ENCODE results near the gene NXPE2. TPM values are rescaled to one million over a fixed set of nuclear protein-coding genes. Genes with fewer than 3 reads are reported as not detected.

NXPE2 gene
- total and polyA plus RNA-seq, 2 donors from 2014 or later = 0.22 TPM; not detected in 1

- DNase-seq (no peak), FAIRE-seq (no peak)
- intact Hi-C loops (cut with DNase I) = no loop called here
- Histone ChIP-seq H3K4me3 (ENCODE audit: low read length in 3 of 3) (no peak overlapping the region), H3K36me3 (ENCODE audit: control insufficient read depth in 2 of 3, insufficient read depth in 3 of 3, low read length in 3 of 3) (no peaks in the 10 kb centered on the region), H3K27me3 (ENCODE audit: control insufficient read depth, insufficient read depth, low read length) (no peaks in the 10 kb centered on the region), H3K9me3 (ENCODE audit: control insufficient read depth in 2 of 3, insufficient read depth in 1 of 3, low read length in 3 of 3) (peaks cover 0 to 8% (median 5%) of the 10 kb centered on the region in 3 donors), H3K4me1 (ENCODE audit: control insufficient read depth in 2 of 3, insufficient read depth in 2 of 3, low read depth in 1 of 3, low read length in 3 of 3) (no peaks in the 10 kb centered on the region), H3K27ac (ENCODE audit: low read depth in 2 of 2, low read length in 2 of 2) (no peak overlapping the region), H3K9ac (ENCODE audit: low read length in 3 of 3) (no peak overlapping the region)
- TF ChIP-seq, protein P1, sequence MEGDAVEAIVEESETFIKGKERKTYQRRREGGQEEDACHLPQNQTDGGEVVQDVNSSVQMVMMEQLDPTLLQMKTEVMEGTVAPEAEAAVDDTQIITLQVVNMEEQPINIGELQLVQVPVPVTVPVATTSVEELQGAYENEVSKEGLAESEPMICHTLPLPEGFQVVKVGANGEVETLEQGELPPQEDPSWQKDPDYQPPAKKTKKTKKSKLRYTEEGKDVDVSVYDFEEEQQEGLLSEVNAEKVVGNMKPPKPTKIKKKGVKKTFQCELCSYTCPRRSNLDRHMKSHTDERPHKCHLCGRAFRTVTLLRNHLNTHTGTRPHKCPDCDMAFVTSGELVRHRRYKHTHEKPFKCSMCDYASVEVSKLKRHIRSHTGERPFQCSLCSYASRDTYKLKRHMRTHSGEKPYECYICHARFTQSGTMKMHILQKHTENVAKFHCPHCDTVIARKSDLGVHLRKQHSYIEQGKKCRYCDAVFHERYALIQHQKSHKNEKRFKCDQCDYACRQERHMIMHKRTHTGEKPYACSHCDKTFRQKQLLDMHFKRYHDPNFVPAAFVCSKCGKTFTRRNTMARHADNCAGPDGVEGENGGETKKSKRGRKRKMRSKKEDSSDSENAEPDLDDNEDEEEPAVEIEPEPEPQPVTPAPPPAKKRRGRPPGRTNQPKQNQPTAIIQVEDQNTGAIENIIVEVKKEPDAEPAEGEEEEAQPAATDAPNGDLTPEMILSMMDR (IDR thresholded peaks at IDR 0.05; ENCODE audit: borderline replicate concordance, extremely low read depth, insufficient read depth) = no peak
Measured at GRCh38 chr11:114709960-114710359, 31.6 kb downstream of the NXPE2 start.

DNA sequence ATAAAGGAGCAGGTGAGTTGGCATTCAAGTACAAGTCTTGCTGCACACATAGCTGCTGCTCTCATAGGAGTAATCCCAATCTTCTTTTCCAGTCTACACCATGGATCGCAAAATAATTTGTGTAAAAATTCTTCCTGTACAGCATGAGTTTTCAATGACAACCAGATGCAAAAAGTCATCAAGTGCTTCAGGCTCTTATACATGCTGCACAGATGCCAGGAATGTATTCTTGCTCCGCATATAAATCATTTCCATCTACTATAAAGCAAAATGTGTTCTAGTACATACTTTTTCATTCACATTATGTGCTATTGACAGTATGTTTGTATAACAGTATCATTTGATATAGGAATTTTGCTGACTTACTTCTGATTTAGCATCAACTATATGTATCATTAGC is 35.4 kb downstream of the NXPE2 start:
- Histone ChIP-seq H3K36me3 (ENCODE audit: control insufficient read depth in 2 of 3, insufficient read depth in 3 of 3, low read length in 3 of 3) (no peaks in the 10 kb centered on the region), H3K9me3 (ENCODE audit: control insufficient read depth in 2 of 3, insufficient read depth in 1 of 3, low read length in 3 of 3) (peaks cover 0 to 8% (median 5%) of the 10 kb centered on the region in 3 donors), H3K27ac (ENCODE audit: low read depth in 2 of 2, low read length in 2 of 2) (no peak overlapping the region), H3K4me1 (ENCODE audit: control insufficient read depth in 2 of 3, insufficient read depth in 2 of 3, low read depth in 1 of 3, low read length in 3 of 3) (no peaks in the 10 kb centered on the region), H3K4me3 (ENCODE audit: low read length in 3 of 3) (no peak overlapping the region), H3K27me3 (ENCODE audit: control insufficient read depth, insufficient read depth, low read length) (no peaks in the 10 kb centered on the region), H3K9ac (ENCODE audit: low read length in 3 of 3) (no peak overlapping the region)
- TF ChIP-seq, protein P1 (IDR thresholded peaks at IDR 0.05; ENCODE audit: borderline replicate concordance, extremely low read depth, insufficient read depth) = no peak
- DNase-seq (no peak), FAIRE-seq (no peak)
- intact Hi-C loops (cut with DNase I) = no loop called here

- FAIRE-seq = no peak
- Histone ChIP-seq H3K4me3 (ENCODE audit: low read length in 3 of 3) (no peak overlapping the region), H3K9ac (ENCODE audit: low read length in 3 of 3) (no peak overlapping the region), H3K4me1 (ENCODE audit: control insufficient read depth in 2 of 3, insufficient read depth in 2 of 3, low read depth in 1 of 3, low read length in 3 of 3) (no peaks in the 10 kb centered on the region), H3K36me3 (ENCODE audit: control insufficient read depth in 2 of 3, insufficient read depth in 3 of 3, low read length in 3 of 3) (no peaks in the 10 kb centered on the region), H3K27ac (ENCODE audit: low read depth in 2 of 2, low read length in 2 of 2) (no peak overlapping the region), H3K27me3 (ENCODE audit: control insufficient read depth, insufficient read depth, low read length) (no peaks in the 10 kb centered on the region), H3K9me3 (ENCODE audit: control insufficient read depth in 2 of 3, insufficient read depth in 1 of 3, low read length in 3 of 3) (no peaks in the 10 kb centered on the region)
- DNase-seq = no peak
- intact Hi-C loops (cut with DNase I) = no loop called here
- TF ChIP-seq, protein P1 (IDR thresholded peaks at IDR 0.05; ENCODE audit: borderline replicate concordance, extremely low read depth, insufficient read depth) = no peak
Measured at GRCh38 chr11:114719562-114719961, 41.2 kb downstream of the NXPE2 start.

DNA sequence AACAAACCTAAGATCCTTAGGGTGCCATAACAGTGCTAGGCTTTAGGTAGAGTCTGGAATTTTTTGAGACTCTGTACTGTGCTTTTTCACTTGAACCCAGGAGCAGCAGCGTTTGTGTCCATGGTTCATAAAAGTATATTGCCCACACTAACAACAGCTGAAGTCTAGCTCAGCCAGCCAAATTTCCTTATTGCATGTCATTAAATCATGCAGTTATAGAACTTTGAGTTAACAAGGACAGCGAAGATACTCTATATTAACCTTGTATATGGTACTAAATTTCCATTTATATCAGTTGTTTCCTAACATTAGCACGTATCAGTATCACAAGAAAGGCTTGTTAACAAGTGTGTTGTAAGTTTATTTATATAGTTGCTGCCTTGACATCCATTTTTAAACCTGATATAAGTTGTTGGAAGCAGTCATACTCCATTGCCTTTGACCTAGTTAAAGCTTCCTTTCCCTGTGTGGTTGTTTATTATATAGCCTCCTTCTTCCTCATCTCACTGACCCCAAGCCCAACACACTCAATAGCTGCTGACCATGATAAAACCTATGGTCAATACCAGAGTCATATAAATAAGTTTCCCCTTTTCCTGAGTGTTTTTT is 46.7 kb downstream of the NXPE2 start:
- TF ChIP-seq, protein P1 (IDR thresholded peaks at IDR 0.05; ENCODE audit: borderline replicate concordance, extremely low read depth, insufficient read depth) = no peak
- Histone ChIP-seq H3K27ac (ENCODE audit: low read depth in 2 of 2, low read length in 2 of 2) (no peak overlapping the region), H3K4me1 (ENCODE audit: control insufficient read depth in 2 of 3, insufficient read depth in 2 of 3, low read depth in 1 of 3, low read length in 3 of 3) (no peaks in the 10 kb centered on the region), H3K9ac (ENCODE audit: low read length in 3 of 3) (no peak overlapping the region), H3K36me3 (ENCODE audit: control insufficient read depth in 2 of 3, insufficient read depth in 3 of 3, low read length in 3 of 3) (no peaks in the 10 kb centered on the region), H3K4me3 (ENCODE audit: low read length in 3 of 3) (no peak overlapping the region), H3K27me3 (ENCODE audit: control insufficient read depth, insufficient read depth, low read length) (no peaks in the 10 kb centered on the region), H3K9me3 (ENCODE audit: control insufficient read depth in 2 of 3, insufficient read depth in 1 of 3, low read length in 3 of 3) (no peaks in the 10 kb centered on the region)
- intact Hi-C loops (cut with DNase I) = no loop called here
- FAIRE-seq = no peak
- no peak for DNase-seq

Measured in kidney (tissue), 14 donors.